Measurements from ENCODE around the gene SLC66A2.

Gene SLC66A2

DNA sequence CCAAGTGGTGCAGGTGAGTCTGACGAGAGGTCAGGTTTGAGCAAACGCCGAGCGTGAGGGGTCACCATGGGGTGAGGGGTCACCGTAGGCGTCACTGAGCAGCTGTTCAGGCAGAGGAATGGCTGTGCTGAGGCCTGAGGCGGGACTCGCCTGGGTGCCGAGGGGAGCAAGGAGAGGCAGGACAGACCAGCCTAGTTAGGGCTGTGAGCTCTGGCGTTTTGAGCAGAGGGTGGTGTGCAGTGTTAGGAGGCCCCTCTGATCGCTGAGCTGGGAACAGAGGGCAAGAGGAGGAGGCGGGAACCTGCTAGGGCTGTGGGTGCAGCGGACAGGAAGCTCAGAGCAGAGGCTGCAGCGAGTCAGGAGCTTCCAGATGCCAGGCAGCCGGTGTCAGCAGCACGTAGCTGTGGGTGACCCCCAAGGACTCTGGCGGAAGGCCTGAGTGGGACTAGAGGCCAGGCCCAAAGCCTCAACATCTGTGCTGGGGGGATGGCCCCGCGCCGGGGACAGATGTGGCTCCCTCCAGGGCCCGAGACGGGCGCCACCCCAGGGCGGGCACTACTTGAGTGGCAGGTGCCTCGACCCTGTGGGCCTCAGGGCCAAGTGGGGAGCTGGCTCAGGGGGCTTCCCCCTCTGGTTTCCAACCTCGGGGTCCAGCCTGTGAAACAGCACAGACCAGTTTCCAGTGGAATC, 98.0 kb downstream of the SLC66A2 start:
- TF ChIP-seq RAD21 (IDR thresholded peaks at IDR 0.05; ENCODE audit: low read depth) (no peak), CEBPB (IDR thresholded peaks at IDR 0.05) (no peak), FOXM1 (IDR thresholded peaks at IDR 0.05; ENCODE audit: borderline replicate concordance, low read depth) (no peak), TAF1 (IDR thresholded peaks at IDR 0.05; ENCODE audit: low read depth) (no peak), NFIC (IDR thresholded peaks at IDR 0.05) (no peak), EGR1 (IDR thresholded peaks at IDR 0.05) (no peak), YY1 (IDR thresholded peaks at IDR 0.05; ENCODE audit: low read depth) (no peak), CREB1 (IDR thresholded peaks at IDR 0.05; ENCODE audit: low read depth) (no peak), ZBTB7A (IDR thresholded peaks at IDR 0.05; ENCODE audit: low read depth) (no peak), EP300 (IDR thresholded peaks at IDR 0.05; ENCODE audit: borderline replicate concordance) (no peak), TEAD4 (IDR thresholded peaks at IDR 0.05) (no peak), TCF12 (IDR thresholded peaks at IDR 0.05; ENCODE audit: low read depth) (no peak)
- TF ChIP-seq, protein P1, sequence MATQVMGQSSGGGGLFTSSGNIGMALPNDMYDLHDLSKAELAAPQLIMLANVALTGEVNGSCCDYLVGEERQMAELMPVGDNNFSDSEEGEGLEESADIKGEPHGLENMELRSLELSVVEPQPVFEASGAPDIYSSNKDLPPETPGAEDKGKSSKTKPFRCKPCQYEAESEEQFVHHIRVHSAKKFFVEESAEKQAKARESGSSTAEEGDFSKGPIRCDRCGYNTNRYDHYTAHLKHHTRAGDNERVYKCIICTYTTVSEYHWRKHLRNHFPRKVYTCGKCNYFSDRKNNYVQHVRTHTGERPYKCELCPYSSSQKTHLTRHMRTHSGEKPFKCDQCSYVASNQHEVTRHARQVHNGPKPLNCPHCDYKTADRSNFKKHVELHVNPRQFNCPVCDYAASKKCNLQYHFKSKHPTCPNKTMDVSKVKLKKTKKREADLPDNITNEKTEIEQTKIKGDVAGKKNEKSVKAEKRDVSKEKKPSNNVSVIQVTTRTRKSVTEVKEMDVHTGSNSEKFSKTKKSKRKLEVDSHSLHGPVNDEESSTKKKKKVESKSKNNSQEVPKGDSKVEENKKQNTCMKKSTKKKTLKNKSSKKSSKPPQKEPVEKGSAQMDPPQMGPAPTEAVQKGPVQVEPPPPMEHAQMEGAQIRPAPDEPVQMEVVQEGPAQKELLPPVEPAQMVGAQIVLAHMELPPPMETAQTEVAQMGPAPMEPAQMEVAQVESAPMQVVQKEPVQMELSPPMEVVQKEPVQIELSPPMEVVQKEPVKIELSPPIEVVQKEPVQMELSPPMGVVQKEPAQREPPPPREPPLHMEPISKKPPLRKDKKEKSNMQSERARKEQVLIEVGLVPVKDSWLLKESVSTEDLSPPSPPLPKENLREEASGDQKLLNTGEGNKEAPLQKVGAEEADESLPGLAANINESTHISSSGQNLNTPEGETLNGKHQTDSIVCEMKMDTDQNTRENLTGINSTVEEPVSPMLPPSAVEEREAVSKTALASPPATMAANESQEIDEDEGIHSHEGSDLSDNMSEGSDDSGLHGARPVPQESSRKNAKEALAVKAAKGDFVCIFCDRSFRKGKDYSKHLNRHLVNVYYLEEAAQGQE (IDR thresholded peaks at IDR 0.05; ENCODE audit: low read depth), result no peak
- TF ChIP-seq, protein P2, sequence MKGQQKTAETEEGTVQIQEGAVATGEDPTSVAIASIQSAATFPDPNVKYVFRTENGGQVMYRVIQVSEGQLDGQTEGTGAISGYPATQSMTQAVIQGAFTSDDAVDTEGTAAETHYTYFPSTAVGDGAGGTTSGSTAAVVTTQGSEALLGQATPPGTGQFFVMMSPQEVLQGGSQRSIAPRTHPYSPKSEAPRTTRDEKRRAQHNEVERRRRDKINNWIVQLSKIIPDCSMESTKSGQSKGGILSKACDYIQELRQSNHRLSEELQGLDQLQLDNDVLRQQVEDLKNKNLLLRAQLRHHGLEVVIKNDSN (IDR thresholded peaks at IDR 0.05), result no peak
- TF ChIP-seq, protein P3, sequence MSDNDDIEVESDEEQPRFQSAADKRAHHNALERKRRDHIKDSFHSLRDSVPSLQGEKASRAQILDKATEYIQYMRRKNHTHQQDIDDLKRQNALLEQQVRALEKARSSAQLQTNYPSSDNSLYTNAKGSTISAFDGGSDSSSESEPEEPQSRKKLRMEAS (IDR thresholded peaks at IDR 0.05), result no peak

DNA sequence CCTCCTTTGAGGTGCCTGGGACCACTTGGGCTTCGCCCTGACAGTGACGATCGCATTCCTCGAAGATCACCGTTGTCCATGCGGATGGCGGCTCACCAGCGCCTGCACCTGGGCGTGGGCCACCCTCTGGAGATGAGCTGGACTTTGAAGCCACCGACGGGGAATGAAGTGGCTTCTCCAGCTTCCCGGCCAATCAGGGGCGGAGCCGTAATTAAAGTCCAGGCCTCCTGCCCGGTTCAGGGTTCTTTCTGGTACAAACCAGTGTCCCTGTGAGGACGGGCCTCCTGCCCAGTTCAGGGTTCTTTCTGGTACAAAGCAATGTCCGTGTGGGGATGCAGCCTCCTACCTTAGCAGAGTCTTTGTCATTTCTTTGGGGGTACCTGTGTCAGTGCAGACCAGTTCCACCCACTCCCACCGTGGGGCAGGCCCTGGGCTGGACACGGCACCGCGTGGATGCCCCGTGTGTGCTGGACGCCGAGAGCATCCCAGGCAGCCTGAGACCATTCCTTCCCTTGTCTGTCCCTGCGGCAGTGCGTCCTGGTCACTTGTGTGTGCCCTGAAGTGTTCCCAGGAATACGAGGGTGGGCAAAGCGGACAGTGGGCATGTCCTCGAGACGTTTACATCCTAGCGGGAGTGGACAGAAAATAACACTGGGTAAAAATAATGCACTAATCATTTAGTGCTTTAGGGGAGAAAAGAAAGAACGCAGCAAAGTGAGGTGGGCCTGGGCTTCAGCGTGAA, 98.7 kb downstream of the SLC66A2 start:
- TF ChIP-seq TCF12 (IDR thresholded peaks at IDR 0.05; ENCODE audit: low read depth) (no peak), CEBPB (IDR thresholded peaks at IDR 0.05) (no peak), RAD21 (IDR thresholded peaks at IDR 0.05; ENCODE audit: low read depth) (no peak), EGR1 (IDR thresholded peaks at IDR 0.05) (no peak), YY1 (IDR thresholded peaks at IDR 0.05; ENCODE audit: low read depth) (no peak), TEAD4 (IDR thresholded peaks at IDR 0.05) (no peak), CREB1 (IDR thresholded peaks at IDR 0.05; ENCODE audit: low read depth) (no peak), EP300 (IDR thresholded peaks at IDR 0.05; ENCODE audit: borderline replicate concordance) (no peak), ZBTB7A (IDR thresholded peaks at IDR 0.05; ENCODE audit: low read depth) (no peak), FOXM1 (IDR thresholded peaks at IDR 0.05; ENCODE audit: borderline replicate concordance, low read depth) (no peak), NFIC (IDR thresholded peaks at IDR 0.05) (no peak), TAF1 (IDR thresholded peaks at IDR 0.05; ENCODE audit: low read depth) (no peak)
- TF ChIP-seq, protein P1 (IDR thresholded peaks at IDR 0.05; ENCODE audit: low read depth), result no peak
- TF ChIP-seq, protein P2 (IDR thresholded peaks at IDR 0.05), result no peak
- TF ChIP-seq, protein P3 (IDR thresholded peaks at IDR 0.05), result no peak
